ENCODE results near the gene DHX30.

Gene DHX30

GRCh38 chr3:47899495-47900108 lies 96.7 kb downstream of the DHX30 start:
- DNase-seq: no peak
- in situ Hi-C loops (cut with HindIII; ENCODE audit: low pct_ligation_motif_present, low pct_unique_long_range_greater_than_20kb, low sequenced_read_pairs): no loop called here

All from ACHN (cell line).